Psoas muscle (tissue), 8 donors: ENCODE data around the gene ADSS2. TPM values are rescaled to one million over a fixed set of nuclear protein-coding genes. Genes with fewer than 3 reads are reported as not detected.

Experiments used
- ATAC-seq, 4 donors: fragments of 200-7000 bp; cut with Tn5 transposase; one replicate each; pipeline ENCODE4 v1.9.1; 2020; ENCODE audit warnings: moderate library complexity in 3 of 4, mild to moderate bottlenecking in 2 of 4
- DNase-seq, 2 donors: peaks; one replicate each; pipeline ENCODE4 v3.0.0-alpha.2; 2020
- H3K27ac ChIP-seq: fragments of 200-600 bp; one replicate; pipeline ENCODE4 v1.8.0; 2022
- H3K27me3 ChIP-seq, 3 donors: fragments of 200-600 bp in 1 of 3; one replicate each; pipeline versions ENCODE4 v1.6.1 to v1.8.0; 2013 to 2022; ENCODE audit warnings: low read length in 2 of 3, mild to moderate bottlenecking in 2 of 3, moderate library complexity in 1 of 3; ENCODE audit not compliant: insufficient read depth in 3 of 3
- H3K36me3 ChIP-seq, 2 donors: fragments of 200-600 bp in 1 of 2; one replicate each; pipeline versions ENCODE4 v1.6.1 to v1.8.0; 2013 to 2022; ENCODE audit warnings: low read depth in 1 of 2, mild to moderate bottlenecking in 1 of 2, moderate library complexity in 1 of 2; ENCODE audit not compliant: insufficient read depth in 1 of 2
- H3K4me1 ChIP-seq: fragments of 200-600 bp; one replicate; pipeline ENCODE4 v1.8.0; 2022
- H3K4me3 ChIP-seq: fragments of 200-600 bp; one replicate; pipeline ENCODE4 v1.8.0; 2022; ENCODE audit warnings: mild to moderate bottlenecking
- H3K9me3 ChIP-seq: fragments of 200-600 bp; one replicate; pipeline ENCODE4 v1.8.0; 2022
- WGBS, 3 donors: extraction: QIAGEN DNeasy Blood & Tissue Kit; methylation state at CpG; one replicate each; pipeline versions ENCODE4 v1.1.6 to v1.1.7; 2013; 5-methylcytosine and 5-hydroxymethylcytosine counted together
- intact Hi-C, 2 donors: fragments of 100-400 bp; cut with DNase I; formaldehyde crosslinking; loops; one replicate each; pipeline versions ENCODE4 v1.11.0 to v1.14.2; 2022
- polyA plus RNA-seq, 3 donors: library from polyadenylated mRNA; stranded (reverse); fragments of 200-250 nt; gene quantifications; one replicate each; pipeline ENCODE4 v1.2.3, GENCODE V29; 2013
- total RNA-seq, 4 donors: library from RNA; stranded (reverse); fragmentation: NEBNext Ultra II Directional in 2 of 4; extraction: Animal tissue kit (Norgen Biotek cat#: 25700) in 2 of 4; gene quantifications; one replicate each; pipeline versions ENCODE4 v1.2.1 to v1.2.4, GENCODE V29; 2021 to 2023
- TF ChIP-seq, protein P1 (sequence below): fragments of 200-600 bp; IDR thresholded peaks from one replicate; pipeline ENCODE4 v1.8.0; 2022; ENCODE audit warnings: antibody characterized with exemption
- donor health status: healthy with polysubstance abuse.
- donor health status: DM: no; HTN: no; CAD: no; lungs with moderate emphysema.
- donor health status: Bipolar disorder and iron deficiency.
- donor health status: healthy.
- donor health status: DM: yes; HTN: yes; CAD: no.
- donor health status: DM: no; HTN: no; CAD: no.
- donor health status: DM: no; HTN: no; CAD: no.
- donor health status: DM: yes; HTN: yes; CAD: no.

The ADSS2 gene
- total and polyA plus RNA-seq, 7 donors: 5.7 to 19.2 (median 12.3) TPM

DNA sequence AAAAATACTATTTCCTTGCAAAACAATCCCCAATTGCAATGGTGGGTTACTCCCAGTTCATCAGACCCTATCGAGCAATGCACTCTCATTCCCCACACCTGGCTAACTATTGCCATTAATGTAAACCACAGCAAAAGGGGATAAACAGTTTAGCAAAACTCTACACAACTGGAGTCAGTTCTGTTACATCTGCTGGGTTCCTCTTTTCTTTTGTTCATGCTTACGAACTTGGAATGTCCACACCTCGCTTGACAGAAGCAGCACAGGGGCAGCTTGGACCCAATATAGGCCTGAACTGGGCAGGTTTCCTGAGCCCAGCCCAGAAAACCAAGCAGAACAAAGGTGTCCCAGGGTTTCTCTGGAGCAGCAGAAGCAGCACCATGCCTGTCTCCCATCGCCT is 57.4 kb downstream of the ADSS2 start:
- Histone ChIP-seq H3K9me3 (no peaks in the 10 kb centered on the region), H3K27ac (no peak overlapping the region), H3K36me3 (no peaks in the 10 kb centered on the region), H3K4me3 (no peak overlapping the region), H3K4me1 (no peaks in the 10 kb centered on the region), H3K27me3 (no peaks in the 10 kb centered on the region)
- WGBS, 3 donors: 57 to 74% (median 58%) methylated on average over 4 of the region's 4 CpGs
- no peak for DNase-seq
- ATAC-seq: no peak
- TF ChIP-seq, protein P1, sequence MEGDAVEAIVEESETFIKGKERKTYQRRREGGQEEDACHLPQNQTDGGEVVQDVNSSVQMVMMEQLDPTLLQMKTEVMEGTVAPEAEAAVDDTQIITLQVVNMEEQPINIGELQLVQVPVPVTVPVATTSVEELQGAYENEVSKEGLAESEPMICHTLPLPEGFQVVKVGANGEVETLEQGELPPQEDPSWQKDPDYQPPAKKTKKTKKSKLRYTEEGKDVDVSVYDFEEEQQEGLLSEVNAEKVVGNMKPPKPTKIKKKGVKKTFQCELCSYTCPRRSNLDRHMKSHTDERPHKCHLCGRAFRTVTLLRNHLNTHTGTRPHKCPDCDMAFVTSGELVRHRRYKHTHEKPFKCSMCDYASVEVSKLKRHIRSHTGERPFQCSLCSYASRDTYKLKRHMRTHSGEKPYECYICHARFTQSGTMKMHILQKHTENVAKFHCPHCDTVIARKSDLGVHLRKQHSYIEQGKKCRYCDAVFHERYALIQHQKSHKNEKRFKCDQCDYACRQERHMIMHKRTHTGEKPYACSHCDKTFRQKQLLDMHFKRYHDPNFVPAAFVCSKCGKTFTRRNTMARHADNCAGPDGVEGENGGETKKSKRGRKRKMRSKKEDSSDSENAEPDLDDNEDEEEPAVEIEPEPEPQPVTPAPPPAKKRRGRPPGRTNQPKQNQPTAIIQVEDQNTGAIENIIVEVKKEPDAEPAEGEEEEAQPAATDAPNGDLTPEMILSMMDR: no peak
- intact Hi-C loops: no loop called here

DNA sequence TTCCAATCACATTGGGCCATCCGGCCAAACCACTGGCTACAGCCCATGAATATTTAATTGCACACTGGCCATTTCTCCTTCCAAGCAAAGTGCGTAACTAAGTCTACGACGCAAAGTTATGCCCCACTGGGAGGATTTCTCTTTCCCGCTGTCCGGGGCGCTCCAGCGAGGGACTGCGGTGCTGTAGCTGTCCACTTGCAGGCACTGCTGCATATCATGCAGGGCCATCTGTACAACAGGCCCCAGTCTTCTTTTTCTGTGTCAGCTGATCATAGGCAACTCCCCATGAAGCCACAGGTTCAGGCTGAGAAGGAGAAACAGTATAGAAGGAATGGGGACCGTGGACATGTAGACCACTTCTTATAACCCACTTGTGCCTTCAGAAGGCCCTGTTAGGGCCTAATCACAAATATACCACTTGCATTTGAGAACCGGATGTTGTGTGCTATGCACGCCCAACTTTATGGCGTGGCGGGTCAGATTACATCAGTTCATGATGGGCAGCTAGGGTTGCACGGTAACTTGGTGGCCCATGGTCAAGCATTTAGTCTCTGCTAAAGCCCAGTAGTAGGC is 58.0 kb downstream of the ADSS2 start:
- intact Hi-C loops: no loop called here

DNA sequence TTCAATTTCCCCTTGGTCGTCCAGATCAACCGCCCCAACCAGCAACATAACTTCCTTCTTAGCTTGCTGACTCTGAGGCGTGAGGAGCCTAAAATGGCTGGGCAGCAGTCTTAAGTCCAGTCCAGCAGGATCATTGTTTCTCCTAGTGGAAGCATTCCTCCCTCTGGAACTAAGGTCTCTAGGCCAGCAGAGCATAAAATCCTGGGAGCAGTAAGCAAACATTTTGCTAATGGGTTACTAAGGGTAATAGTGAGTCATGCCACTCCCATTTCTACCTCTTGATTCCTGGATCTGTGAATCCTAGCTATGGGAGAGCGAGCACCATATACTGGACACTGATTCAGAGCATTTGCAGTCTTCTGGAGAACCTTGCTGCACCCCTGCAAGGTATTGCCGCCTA is 59.9 kb downstream of the ADSS2 start:
- no peaks in the 10 kb centered on the region for H3K27me3 ChIP-seq
- no peaks in the 10 kb centered on the region for H3K36me3 ChIP-seq
- DNase-seq (no peak), ATAC-seq (no peak)
- intact Hi-C loops: no loop called here
- 93 to 95% (median 94%) methylated on average over 5 of the region's 5 CpGs for WGBS, 3 donors
- no peak overlapping the region for H3K27ac ChIP-seq
- H3K9me3 ChIP-seq: no peaks in the 10 kb centered on the region
- no peaks in the 10 kb centered on the region for H3K4me1 ChIP-seq
- H3K4me3 ChIP-seq: no peak overlapping the region
- TF ChIP-seq, protein P1: no peak

More for the DNA sequence above, 58.0 kb downstream of the ADSS2 start:
- no peaks in the 10 kb centered on the region for H3K9me3 ChIP-seq
- TF ChIP-seq, protein P1: no peak
- H3K4me3 ChIP-seq: no peak overlapping the region
- no peak overlapping the region for H3K27ac ChIP-seq
- WGBS, 3 donors: 81 to 85% (median 85%) methylated on average over 15 of the region's 15 CpGs
- H3K36me3 ChIP-seq: no peaks in the 10 kb centered on the region
- no peak for ATAC-seq
- no peaks in the 10 kb centered on the region for H3K27me3 ChIP-seq
- H3K4me1 ChIP-seq: no peaks in the 10 kb centered on the region
- DNase-seq: no peak

DNA sequence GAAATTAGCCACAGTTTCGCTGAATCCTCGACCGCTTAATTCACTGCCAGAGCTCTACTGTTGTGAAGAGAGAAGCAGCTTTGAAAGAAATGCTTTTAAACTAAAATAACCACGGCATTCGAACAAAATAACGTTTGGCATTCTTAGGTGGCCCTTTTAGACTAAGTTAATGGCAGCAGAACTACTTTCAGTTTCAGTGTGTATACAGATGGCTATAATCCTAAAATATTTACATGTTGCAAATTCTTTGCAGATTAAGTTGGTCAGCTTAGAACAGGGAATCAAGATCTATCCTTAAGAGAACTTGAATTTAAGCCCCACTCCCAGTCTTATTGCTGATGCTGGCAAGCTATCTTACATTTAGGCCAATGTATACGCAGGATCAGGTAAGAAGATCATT is 62.7 kb downstream of the ADSS2 start:
- WGBS, 3 donors: 34 to 52% (median 37%) methylated on average over 7 of the region's 7 CpGs
- Histone ChIP-seq H3K4me3 (no peak overlapping the region), H3K27ac (no peak overlapping the region), H3K36me3 (no peaks in the 10 kb centered on the region), H3K27me3 (no peaks in the 10 kb centered on the region), H3K4me1 (no peaks in the 10 kb centered on the region), H3K9me3 (no peaks in the 10 kb centered on the region)
- ATAC-seq: no peak
- intact Hi-C loops: no loop called here
- DNase-seq: no peak
- TF ChIP-seq, protein P1: no peak

DNA sequence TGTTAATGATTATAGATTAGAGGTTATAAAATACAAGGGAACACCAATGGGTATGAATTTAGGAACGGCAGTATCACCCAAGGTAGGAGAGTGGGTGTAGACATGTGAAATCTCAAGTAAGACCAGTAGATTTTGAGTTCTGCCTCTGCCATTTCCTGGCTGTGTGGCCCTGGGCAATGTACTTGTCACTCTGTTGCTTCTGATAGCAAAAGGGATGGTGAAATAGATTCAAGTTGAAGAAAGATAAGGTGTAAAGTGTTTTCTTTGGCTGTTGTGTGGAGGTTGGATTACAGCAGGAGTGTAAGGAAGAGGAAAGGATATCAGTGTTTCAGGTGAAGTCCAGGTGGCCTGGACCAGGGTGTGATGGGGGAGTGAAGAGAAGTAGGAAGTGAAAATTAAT is 64.3 kb downstream of the ADSS2 start:
- no peak for ATAC-seq
- no peak for DNase-seq
- Histone ChIP-seq H3K36me3 (no peaks in the 10 kb centered on the region), H3K27ac (no peak overlapping the region), H3K27me3 (no peaks in the 10 kb centered on the region), H3K4me3 (no peak overlapping the region), H3K9me3 (no peaks in the 10 kb centered on the region), H3K4me1 (no peaks in the 10 kb centered on the region)
- TF ChIP-seq, protein P1: no peak
- intact Hi-C loops: no loop called here
- WGBS, 3 donors: 94 to 98% (median 97%) methylated on average over 1 of the region's 1 CpG
